ENCODE results near the gene MCRIP2.
A peak's percentile ranks its signal among the peaks of the same experiment; 100 is the strongest.

GRCh38 chr16:637081-638018 lies 4.3 kb upstream of the MCRIP2 start:
- TF ChIP-seq CTCF (IDR thresholded peaks at IDR 0.05) (no peak), POLR2A (IDR thresholded peaks at IDR 0.05) (peak in 1 of 2 donors; percentile 40)

All from adrenal gland (tissue), 5 donors.